GM04503 (cell line): ENCODE measurements around the gene KCNK4.
"Not testable (repeated sequence)": the region's sequence is repeated elsewhere in the genome, so short reads cannot be mapped to it uniquely, and the experiment has no call there.

Experiments
- DNase-seq: peaks from one replicate; pipeline ENCODE4 v3.0.0-alpha.2; 2012; ENCODE audit warnings: low read depth

Gene KCNK4

DNA sequence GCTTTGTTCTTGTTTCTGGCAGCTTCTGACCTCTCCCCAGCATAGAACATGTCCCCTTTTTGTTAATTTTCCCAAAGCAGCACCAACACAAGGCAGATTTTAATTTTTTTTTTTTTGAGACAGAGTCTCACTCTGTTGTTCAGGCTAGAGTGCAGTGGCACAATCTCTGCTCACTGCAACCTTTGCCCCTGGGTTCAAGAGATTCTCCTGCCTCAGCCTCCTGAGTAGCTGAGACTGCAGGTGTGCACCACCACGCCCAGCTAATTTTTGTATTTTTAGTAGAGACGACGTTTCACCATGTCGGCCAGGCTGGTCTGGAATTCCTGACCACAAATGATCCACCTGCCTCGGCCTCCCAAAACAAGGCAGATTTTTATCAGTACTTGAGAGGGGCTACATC lies 16.7 kb downstream of the KCNK4 start:
- DNase-seq: not testable (repeated sequence)

DNA sequence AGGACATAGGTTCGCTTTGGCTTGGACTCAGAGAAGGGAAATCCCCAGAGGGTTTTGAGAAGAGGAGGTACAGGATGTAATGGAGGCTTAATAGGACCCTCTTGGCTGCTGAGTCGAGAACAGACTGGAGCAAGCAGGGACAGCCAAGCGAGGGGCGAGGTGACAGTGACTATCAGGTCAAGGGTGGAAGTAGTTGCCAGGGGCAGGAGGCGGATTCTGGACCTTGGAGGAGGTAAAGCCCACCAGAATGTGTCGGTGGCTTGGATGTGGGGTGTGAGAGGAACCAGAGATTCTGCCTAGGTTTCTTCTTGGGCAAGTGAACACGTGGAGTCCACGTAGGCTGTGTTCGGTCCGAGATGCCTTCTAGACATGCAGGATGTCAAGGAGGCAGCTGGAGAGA lies 21.8 kb downstream of the KCNK4 start:
- no peak for DNase-seq

DNA sequence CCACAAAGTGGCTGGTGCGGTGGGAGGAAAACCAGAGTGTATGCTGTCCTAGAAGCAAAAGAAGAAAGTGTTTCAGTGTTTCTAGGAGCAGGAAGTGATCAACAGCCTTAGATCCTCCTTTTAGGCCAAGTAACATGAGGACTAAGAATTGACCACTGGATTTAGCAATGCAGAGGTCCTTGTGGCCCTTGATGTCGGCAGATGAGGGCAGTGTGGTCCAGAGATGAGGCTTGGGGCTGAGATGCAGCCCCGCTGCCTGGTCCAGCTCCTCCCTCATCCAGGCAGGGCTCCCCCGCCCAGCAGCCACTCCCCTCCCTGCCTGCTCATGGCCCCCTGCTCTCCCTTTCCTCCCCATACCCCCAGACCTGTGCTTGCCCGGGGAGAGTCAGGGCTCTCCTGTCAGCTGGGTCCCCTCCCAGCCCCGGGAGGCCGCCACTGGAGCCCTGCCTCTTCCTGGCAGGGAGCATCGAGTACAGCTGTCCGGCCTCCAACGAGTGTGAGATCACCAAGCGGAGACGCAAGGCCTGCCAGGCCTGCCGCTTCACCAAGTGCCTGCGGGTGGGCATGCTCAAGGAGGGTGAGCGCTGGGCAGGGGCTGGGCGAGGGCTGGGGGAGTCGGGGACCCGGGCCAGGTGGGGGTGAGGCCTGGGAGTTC lies 22.5 kb downstream of the KCNK4 start:
- no peak for DNase-seq

DNA sequence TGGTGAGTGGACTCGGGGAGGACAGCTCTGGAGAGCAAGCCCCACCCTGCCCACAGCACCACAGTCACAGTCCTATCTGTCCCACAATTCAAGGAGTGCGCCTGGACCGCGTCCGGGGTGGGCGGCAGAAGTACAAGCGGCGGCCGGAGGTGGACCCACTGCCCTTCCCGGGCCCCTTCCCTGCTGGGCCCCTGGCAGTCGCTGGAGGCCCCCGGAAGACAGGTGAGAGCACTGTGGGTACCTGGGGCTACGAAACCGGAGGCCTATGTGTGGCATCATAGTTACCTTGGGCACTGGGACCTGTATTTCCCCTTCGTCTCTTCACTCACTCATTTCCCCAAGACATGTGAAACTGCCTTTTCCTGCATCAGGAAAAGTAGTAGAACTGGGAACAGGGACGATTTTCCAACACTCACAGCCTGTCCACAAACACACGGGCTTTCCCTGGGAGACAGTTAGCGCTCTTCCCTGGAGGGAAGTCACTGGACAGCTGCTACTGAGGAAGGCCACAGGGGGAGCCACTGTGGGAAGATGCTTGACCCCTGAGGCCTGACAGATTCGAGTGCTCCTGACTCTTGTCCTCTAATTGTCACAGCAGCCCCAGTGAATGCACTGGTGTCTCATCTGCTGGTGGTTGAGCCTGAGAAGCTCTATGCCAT lies 23.2 kb downstream of the KCNK4 start:
- no peak for DNase-seq

- DNase-seq: no peak
Observed at GRCh38 chr11:64314805-64315561, 23.9 kb downstream of the KCNK4 start.

- not testable (repeated sequence) for DNase-seq
Observed at GRCh38 chr11:64315667-64316526, 24.8 kb downstream of the KCNK4 start.

- no peak for DNase-seq
Observed at GRCh38 chr11:64316672-64317324, 25.7 kb downstream of the KCNK4 start.

DNA sequence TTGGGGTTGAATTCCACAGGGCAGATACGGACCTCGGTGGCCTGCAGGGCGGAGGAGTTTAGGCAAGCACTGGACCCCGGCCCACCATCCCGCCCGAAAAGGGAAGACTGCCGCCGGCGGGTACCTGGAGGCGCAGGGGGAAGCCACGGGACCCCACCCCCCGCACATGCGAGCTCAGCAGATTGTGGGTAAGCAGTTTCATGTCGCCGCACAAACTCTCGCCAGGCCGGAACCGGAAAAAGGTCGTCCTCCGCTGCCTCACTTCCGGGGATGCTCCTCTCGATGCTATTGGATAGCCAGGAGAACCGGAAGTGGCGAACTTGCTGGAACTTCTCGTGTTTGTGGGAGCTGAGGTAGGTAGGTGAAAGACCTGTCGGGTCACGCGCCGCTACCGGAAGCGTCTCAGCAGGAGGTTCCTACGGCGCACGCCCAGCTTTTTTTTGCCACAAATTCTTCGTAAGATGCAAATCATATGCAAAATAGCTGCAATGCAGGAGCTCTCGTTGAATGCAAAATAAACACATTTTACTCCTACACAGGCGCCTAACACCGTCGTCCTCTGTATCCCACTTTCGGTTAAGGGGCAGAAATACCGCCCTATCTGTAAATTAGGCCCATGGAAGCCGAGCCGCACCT lies 26.3 kb downstream of the KCNK4 start, which contains the start of gene TRMT112:
Gene TRMT112 (minus strand): TSS at position 235 of the 636 bp plus-strand sequence. CDS start 33 bp downstream, at position 202.
- DNase-seq: peak; percentile 83

DNA sequence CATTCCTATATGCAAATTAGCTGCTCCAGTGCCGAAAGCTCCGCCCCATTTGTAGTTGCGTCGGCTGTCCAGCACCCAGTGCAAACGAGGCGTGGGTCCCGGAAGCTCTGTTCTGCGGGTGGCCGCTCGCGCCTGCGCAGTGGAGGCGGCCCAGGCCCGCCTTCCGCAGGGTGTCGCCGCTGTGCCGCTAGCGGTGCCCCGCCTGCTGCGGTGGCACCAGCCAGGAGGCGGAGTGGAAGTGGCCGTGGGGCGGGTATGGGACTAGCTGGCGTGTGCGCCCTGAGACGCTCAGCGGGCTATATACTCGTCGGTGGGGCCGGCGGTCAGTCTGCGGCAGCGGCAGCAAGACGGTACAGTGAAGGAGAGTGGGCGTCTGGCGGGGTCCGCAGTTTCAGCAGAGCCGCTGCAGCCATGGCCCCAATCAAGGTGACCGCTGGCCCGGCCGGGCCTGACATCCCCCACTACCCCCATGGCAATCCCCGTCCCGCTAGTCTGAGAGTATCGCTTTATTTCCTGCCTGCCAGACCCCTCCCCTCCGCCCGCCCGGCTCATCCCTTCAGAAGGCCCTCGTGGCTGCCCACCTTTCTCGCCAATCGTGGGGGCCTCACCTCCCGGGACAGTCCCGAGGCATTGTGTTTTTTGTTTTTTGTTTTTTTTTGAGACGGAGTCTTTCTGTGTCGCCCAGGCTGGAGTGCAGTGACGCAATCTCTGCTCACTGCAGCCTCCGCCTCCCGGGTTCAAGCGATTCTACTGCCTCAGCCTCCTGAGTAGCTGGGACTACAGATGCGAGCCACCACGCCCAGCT lies 27.1 kb downstream of the KCNK4 start, which contains the start of gene PRDX5:
Gene PRDX5 (plus strand): TSS at position 161 of the 805 bp plus-strand sequence. CDS start 95 bp downstream, at position 256.
- DNase-seq: peak; percentile 77

- no peak for DNase-seq
Observed at GRCh38 chr11:64318766-64319761, 28.0 kb downstream of the KCNK4 start.

- DNase-seq: no peak
Observed at GRCh38 chr11:64320556-64320955, 29.5 kb downstream of the KCNK4 start.

DNA sequence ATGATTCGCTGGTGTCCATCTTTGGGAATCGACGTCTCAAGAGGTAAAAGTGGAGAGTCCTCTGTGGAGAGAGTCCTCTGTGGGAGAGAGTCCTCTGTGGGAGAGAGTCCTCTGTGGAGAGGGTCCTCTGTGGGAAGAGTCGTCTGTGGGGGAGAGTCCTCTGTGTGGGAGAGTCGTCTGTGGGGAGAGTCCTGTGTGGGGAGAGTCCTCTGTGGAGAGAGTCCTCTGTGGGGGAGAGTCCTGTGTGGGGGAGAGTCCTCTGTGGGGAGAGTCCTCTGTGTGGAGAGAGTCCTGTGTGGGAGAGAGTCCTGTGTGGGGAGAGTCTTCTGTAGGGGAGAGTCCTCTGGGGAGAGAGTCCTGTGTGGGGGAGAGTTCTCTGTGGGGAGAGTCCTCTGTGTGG lies 29.9 kb downstream of the KCNK4 start:
- DNase-seq: no peak

DNA sequence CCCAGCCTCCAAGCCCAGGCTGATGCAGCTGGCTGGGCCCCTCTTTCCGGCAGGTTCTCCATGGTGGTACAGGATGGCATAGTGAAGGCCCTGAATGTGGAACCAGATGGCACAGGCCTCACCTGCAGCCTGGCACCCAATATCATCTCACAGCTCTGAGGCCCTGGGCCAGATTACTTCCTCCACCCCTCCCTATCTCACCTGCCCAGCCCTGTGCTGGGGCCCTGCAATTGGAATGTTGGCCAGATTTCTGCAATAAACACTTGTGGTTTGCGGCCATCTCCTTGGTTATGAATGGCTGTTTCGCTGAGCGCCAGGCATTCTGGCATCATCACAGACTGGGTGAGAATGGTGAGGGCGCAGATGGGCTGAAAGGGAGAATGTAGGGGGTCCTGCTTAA lies 30.4 kb downstream of the KCNK4 start:
- DNase-seq: no peak

GRCh38 chr11:64322925-64323260 lies 31.8 kb downstream of the KCNK4 start:
- no peak for DNase-seq

DNA sequence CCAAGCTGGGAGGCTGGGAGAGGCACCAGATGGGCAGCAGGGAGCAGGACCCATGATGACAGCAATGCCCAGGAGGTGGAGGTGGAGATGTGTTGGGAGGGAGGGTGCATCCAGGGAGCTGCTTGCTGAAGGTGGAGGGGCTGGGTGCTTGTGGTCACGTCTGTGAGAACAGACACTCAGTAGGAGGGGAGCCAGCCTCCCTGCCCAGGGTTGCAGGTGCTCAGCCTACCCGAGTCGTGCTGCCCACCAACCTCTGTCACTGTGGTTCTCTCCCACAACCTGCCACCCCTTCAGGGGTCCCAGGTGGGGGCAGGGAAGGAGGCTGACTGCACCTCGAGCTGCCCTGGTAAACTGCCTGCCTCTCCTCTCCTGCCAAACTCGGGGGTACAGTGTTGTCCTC lies 32.3 kb downstream of the KCNK4 start:
- no peak for DNase-seq

- not testable (repeated sequence) for DNase-seq
Observed at GRCh38 chr11:64323984-64324383, 32.9 kb downstream of the KCNK4 start.

GRCh38 chr11:64324692-64325469 lies 33.8 kb downstream of the KCNK4 start:
- no peak for DNase-seq

DNA sequence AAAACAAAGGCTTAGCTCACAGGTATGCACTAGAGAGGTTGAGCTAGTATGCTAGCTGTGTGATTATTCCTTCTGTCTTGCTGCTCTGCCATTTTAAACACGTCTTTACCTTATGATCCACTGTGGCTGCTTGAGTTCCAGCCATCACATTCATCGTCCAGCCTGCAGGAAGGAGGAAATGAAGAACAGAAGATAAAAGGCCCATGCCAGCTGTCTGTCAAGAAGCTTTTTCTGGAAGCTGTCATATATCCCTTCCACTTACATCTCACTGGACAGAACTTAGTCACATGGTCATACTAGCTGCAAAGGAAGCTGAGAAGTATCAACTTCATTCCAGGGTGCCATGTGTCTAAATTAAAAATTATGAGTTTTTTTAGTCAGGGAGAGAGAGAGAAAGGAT lies 36.3 kb downstream of the KCNK4 start:
- DNase-seq: no peak
